ENCODE results near the gene SSNA1. TPM values are rescaled to one million over a fixed set of nuclear protein-coding genes. Genes with fewer than 3 reads are reported as not detected.

SSNA1 gene
- total RNA-seq, 1 donor from 2014 or later = 57.6 TPM

- peak in 1 of 2 donors; percentile 2 for ATAC-seq
- intact Hi-C loops (cut with DNase I) = no loop called here
These were observed 26.7 kb upstream of the SSNA1 start for GRCh38 chr9:137161558-137162486.

GRCh38 chr9:137162505-137163364 is 25.7 kb upstream of the SSNA1 start:
- peak overlapping the region; percentile 43 for H3K4me3 ChIP-seq
- no peaks in the 10 kb centered on the region for H3K36me3 ChIP-seq
- H3K4me1 ChIP-seq = peaks cover 22% of the 10 kb centered on the region
- no peak for DNase-seq
- peak; percentile 14 for TF ChIP-seq CTCF (IDR thresholded peaks at IDR 0.05)
- ATAC-seq = peak; percentile 34 to 76
- no peak overlapping the region for H3K27ac ChIP-seq
- H3K9me3 ChIP-seq = no peaks in the 10 kb centered on the region
- intact Hi-C loops (cut with DNase I) = no loop called here
- peaks cover 99% of the 10 kb centered on the region for H3K27me3 ChIP-seq (ENCODE audit: low read depth)

More at GRCh38 chr9:137161558-137162486, 26.7 kb upstream of the SSNA1 start:
- DNase-seq = no peak
- no peak for TF ChIP-seq CTCF (IDR thresholded peaks at IDR 0.05)
- H3K9me3 ChIP-seq = no peaks in the 10 kb centered on the region
- peaks cover 20% of the 10 kb centered on the region for H3K4me1 ChIP-seq
- H3K36me3 ChIP-seq = no peaks in the 10 kb centered on the region
- H3K4me3 ChIP-seq = no peak overlapping the region
- H3K27ac ChIP-seq = no peak overlapping the region
- H3K27me3 ChIP-seq (ENCODE audit: low read depth) = peaks cover 98% of the 10 kb centered on the region

GRCh38 chr9:137163365-137163715 is 25.1 kb upstream of the SSNA1 start:
- Histone ChIP-seq H3K4me1 (peaks cover 28% of the 10 kb centered on the region), H3K9me3 (no peaks in the 10 kb centered on the region), H3K27ac (no peak overlapping the region), H3K4me3 (peak overlapping the region; percentile 43), H3K36me3 (no peaks in the 10 kb centered on the region), H3K27me3 (ENCODE audit: low read depth) (peaks cover 99% of the 10 kb centered on the region)
- no peak for TF ChIP-seq CTCF (IDR thresholded peaks at IDR 0.05)
- DNase-seq (no peak), ATAC-seq (peak; percentile 11 to 41)
- intact Hi-C loops (cut with DNase I) = no loop called here

GRCh38 chr9:137163805-137164204 is 24.7 kb upstream of the SSNA1 start:
- peaks cover 30% of the 10 kb centered on the region for H3K4me1 ChIP-seq
- DNase-seq = no peak
- H3K4me3 ChIP-seq = no peak overlapping the region
- intact Hi-C loops (cut with DNase I) = no loop called here
- ATAC-seq = no peak
- peaks cover 99% of the 10 kb centered on the region for H3K27me3 ChIP-seq (ENCODE audit: low read depth)
- H3K27ac ChIP-seq = no peak overlapping the region
- no peaks in the 10 kb centered on the region for H3K36me3 ChIP-seq
- no peaks in the 10 kb centered on the region for H3K9me3 ChIP-seq
- TF ChIP-seq CTCF (IDR thresholded peaks at IDR 0.05) = no peak

- no peaks in the 10 kb centered on the region for H3K36me3 ChIP-seq
These were observed 23.9 kb upstream of the SSNA1 start for GRCh38 chr9:137164370-137165249.

More at GRCh38 chr9:137164370-137165249, 23.9 kb upstream of the SSNA1 start:
- peaks cover 99% of the 10 kb centered on the region for H3K27me3 ChIP-seq (ENCODE audit: low read depth)
- no peak for ATAC-seq
- intact Hi-C loops (cut with DNase I) = no loop called here
- H3K4me3 ChIP-seq = no peak overlapping the region
- peaks cover 38% of the 10 kb centered on the region for H3K4me1 ChIP-seq
- no peaks in the 10 kb centered on the region for H3K9me3 ChIP-seq
- no peak for TF ChIP-seq CTCF (IDR thresholded peaks at IDR 0.05)
- no peak overlapping the region for H3K27ac ChIP-seq
- DNase-seq = no peak

Data from lower lobe of right lung (tissue), 2 donors.